Esophagus muscularis mucosa (tissue), 4 donors: ENCODE data around the gene CD79A. TPM values are rescaled to one million over a fixed set of nuclear protein-coding genes. Genes with fewer than 3 reads are reported as not detected.

Source experiments
- DNase-seq: peaks from one replicate; pipeline ENCODE4 v3.0.0-alpha.2; 2017; ENCODE audit errors: extremely low spot score
- H3K27ac ChIP-seq, 4 donors: fragments of 200-600 bp; sonication (generic); replicated peaks in 1 of 4; 1 replicate in 3 of 4; 2 replicates in 1 of 4; pipeline ENCODE4 v1.5.1; 2016 to 2019; ENCODE audit warnings: mild to moderate bottlenecking in 1 of 4
- H3K27me3 ChIP-seq, 4 donors: fragments of 200-600 bp; sonication (generic); one replicate each; pipeline versions ENCODE4 v1.5.1 to v1.6.0; 2016 to 2019
- H3K36me3 ChIP-seq, 4 donors: fragments of 200-600 bp; sonication (generic); one replicate each; pipeline ENCODE4 v1.5.1; 2016 to 2019
- H3K4me1 ChIP-seq, 4 donors: fragments of 200-600 bp; sonication (generic); one replicate each; pipeline ENCODE4 v1.5.1; 2016 to 2019
- H3K4me3 ChIP-seq, 4 donors: fragments of 200-600 bp; sonication (generic); 1 replicate in 2 of 4; 2 replicates in 2 of 4; pipeline ENCODE4 v1.5.1; 2016 to 2019; ENCODE audit warnings: mild to moderate bottlenecking in 4 of 4, moderate library complexity in 1 of 4
- H3K9me3 ChIP-seq, 4 donors: fragments of 200-600 bp; sonication (generic); 1 replicate in 3 of 4; 2 replicates in 1 of 4; pipeline ENCODE4 v1.5.1; 2016 to 2019
- EP300 ChIP-seq: sonication (generic); formaldehyde crosslinking; IDR thresholded peaks from one replicate; pipeline ENCODE4 v1.6.1; 2017; ENCODE audit warnings: antibody characterized with exemption
- POLR2A ChIP-seq: fragments of 450-650 bp; IDR thresholded peaks from one replicate; pipeline ENCODE4 v1.6.1; 2017; ENCODE audit warnings: antibody characterized with exemption, moderate library complexity, mild to moderate bottlenecking, low read depth
- POLR2AphosphoS5 ChIP-seq, 2 donors: sonication (generic); formaldehyde crosslinking; IDR thresholded peaks; one replicate each; pipeline ENCODE4 v1.6.1; 2017; ENCODE audit warnings: antibody characterized with exemption in 2 of 2
- WGBS: methylation state at CpG from one replicate; pipeline ENCODE4 v1.1.5; 2018; 5-methylcytosine and 5-hydroxymethylcytosine counted together
- intact Hi-C: fragments of 100-400 bp; cut with DNase I; formaldehyde crosslinking; loops from one replicate; pipeline ENCODE4 v1.15.1; 2023
- total RNA-seq, 4 donors: library from RNA; depleted of rRNA; stranded (reverse); fragments of >200 nt; gene quantifications; one replicate each; pipeline versions ENCODE4 v1.1.0 to v1.2.1, GENCODE V29; 2016
- TF ChIP-seq, protein P1 (sequence below), 3 experiments: fragments of 200-600 bp in 2 of 3; fragments of 450-650 bp in 1 of 3; sonication (generic) in 2 of 3; IDR thresholded peaks; one replicate each; pipeline ENCODE4 v1.5.1; 2017 to 2019; ENCODE audit warnings: antibody characterized with exemption in 3 of 3, mild to moderate bottlenecking in 2 of 3, moderate library complexity in 1 of 3

Gene CD79A
- total RNA-seq, 4 donors from 2014 or later, result 0.71 to 2.2 TPM; not detected in 2

DNA sequence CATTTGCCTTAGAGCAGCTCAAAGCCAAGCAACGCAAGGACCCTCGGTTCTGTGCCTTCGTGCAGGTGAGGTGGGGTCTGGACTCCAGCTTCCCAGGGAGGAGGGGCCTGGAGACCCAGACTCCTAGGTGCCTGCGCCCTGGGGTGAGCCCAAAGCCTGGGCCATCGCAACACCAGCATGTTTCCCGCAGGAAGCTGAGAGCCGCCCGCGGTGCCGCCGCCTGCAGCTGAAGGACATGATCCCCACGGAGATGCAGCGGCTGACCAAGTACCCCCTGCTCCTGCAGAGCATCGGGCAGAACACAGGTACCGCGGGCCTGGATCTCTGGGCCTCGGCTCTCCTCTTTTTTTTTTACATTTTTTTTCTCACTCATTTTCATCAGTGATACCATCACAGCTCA, 25.5 kb downstream of the CD79A start:
- WGBS, result 94% methylated on average over 17 of the region's 17 CpGs
- TF ChIP-seq POLR2A, result no peak
- TF ChIP-seq POLR2AphosphoS5 (IDR thresholded peaks at IDR 0.05), result no peak
- TF ChIP-seq EP300, result no peak
- TF ChIP-seq, protein P1, sequence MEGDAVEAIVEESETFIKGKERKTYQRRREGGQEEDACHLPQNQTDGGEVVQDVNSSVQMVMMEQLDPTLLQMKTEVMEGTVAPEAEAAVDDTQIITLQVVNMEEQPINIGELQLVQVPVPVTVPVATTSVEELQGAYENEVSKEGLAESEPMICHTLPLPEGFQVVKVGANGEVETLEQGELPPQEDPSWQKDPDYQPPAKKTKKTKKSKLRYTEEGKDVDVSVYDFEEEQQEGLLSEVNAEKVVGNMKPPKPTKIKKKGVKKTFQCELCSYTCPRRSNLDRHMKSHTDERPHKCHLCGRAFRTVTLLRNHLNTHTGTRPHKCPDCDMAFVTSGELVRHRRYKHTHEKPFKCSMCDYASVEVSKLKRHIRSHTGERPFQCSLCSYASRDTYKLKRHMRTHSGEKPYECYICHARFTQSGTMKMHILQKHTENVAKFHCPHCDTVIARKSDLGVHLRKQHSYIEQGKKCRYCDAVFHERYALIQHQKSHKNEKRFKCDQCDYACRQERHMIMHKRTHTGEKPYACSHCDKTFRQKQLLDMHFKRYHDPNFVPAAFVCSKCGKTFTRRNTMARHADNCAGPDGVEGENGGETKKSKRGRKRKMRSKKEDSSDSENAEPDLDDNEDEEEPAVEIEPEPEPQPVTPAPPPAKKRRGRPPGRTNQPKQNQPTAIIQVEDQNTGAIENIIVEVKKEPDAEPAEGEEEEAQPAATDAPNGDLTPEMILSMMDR (IDR thresholded peaks at IDR 0.05), result no peak
- Histone ChIP-seq H3K9me3 (no peaks in the 10 kb centered on the region), H3K27ac (no peak overlapping the region), H3K27me3 (no peaks in the 10 kb centered on the region), H3K36me3 (peaks cover 80 to 100% (median 98%) of the 10 kb centered on the region in 4 donors), H3K4me3 (no peak overlapping the region), H3K4me1 (no peaks in the 10 kb centered on the region)
- intact Hi-C loops, result no loop called here
- no peak for DNase-seq

DNA sequence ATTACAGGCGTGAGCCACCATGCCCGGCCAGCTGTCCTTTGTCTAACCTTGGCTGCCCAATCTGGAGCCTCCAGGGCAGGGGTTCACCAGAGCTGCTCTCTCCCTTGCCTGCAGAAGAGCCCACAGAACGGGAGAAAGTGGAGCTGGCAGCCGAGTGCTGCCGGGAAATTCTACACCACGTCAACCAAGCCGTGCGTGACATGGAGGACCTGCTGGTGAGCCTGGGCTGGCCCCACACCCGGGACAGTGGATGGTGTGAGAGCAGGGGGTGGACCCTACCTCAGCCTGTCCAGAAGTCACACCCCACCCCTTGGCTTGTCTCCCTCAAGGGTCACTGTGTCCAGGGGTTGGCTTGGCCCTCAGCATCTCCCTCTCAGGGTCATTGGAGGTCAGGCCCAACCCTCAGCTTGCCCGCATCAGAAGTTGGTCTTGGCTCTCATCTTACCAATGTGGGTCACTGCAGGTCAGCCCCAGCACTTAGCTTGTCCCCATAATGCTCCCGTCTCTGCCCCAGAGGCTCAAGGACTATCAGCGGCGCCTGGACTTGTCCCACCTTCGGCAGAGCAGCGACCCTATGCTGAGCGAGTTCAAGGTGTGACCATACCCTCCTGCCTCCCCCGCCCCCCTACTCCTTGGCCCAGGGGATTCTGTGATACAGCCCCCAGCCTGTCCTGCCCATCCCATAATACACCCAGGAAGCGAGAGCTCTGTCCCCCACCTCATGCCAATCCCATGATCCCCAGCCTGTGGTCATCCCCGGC, 26.3 kb downstream of the CD79A start:
- Histone ChIP-seq H3K9me3 (no peaks in the 10 kb centered on the region), H3K4me3 (no peak overlapping the region), H3K4me1 (no peaks in the 10 kb centered on the region), H3K27me3 (no peaks in the 10 kb centered on the region), H3K36me3 (peaks cover 72 to 99% (median 93%) of the 10 kb centered on the region in 4 donors), H3K27ac (no peak overlapping the region)
- WGBS, result 93% methylated on average over 18 of the region's 19 CpGs
- no peak for TF ChIP-seq EP300
- no peak for TF ChIP-seq POLR2AphosphoS5 (IDR thresholded peaks at IDR 0.05)
- TF ChIP-seq, protein P1 (IDR thresholded peaks at IDR 0.05), result no peak
- no peak for TF ChIP-seq POLR2A
- intact Hi-C loops, result no loop called here
- no peak for DNase-seq

DNA sequence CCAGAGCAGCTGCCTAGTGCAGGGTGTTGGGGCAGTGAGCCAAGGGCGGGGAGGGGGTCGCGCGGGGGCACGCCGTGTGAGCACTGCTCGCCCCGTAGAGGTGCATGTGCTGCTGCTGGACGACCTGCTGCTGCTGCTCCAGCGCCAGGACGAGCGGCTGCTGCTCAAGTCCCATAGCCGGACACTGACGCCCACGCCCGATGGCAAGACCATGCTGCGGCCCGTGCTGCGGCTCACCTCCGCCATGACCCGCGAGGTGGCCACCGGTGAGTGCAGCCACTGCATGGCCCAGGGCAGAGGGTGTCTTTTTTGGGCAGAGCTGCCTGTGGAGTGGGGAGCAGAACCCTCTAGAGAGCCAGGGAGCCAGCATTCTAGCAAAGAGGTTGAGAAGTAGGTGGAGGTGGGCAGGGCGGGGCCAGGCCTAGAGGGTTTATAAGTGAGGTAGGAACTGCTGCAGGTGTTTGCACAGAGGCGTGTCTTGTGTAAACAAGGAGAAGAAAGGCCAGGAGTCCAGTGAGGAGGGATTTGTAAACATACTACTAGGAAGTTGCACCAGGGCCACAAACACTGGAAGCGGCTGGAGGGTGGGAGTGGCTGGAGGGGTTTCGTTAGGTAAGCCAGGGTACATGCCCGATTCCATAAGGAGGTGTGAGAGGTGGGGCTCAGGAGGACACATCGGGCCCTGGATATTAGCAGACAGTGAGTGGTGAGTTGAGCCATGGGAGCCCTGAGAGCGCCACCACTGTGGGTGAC, 27.2 kb downstream of the CD79A start:
- intact Hi-C loops, result no loop called here
- Histone ChIP-seq H3K4me3 (no peak overlapping the region), H3K27ac (no peak overlapping the region), H3K36me3 (peaks cover 63 to 90% (median 83%) of the 10 kb centered on the region in 4 donors), H3K4me1 (no peaks in the 10 kb centered on the region), H3K9me3 (no peaks in the 10 kb centered on the region), H3K27me3 (peaks cover 0 to 4% (median 0%) of the 10 kb centered on the region in 4 donors)
- DNase-seq, result no peak
- 89% methylated on average over 30 of the region's 30 CpGs for WGBS
- TF ChIP-seq, protein P1 (IDR thresholded peaks at IDR 0.05), result no peak
- TF ChIP-seq POLR2A (no peak), POLR2AphosphoS5 (IDR thresholded peaks at IDR 0.05) (no peak), EP300 (no peak)

DNA sequence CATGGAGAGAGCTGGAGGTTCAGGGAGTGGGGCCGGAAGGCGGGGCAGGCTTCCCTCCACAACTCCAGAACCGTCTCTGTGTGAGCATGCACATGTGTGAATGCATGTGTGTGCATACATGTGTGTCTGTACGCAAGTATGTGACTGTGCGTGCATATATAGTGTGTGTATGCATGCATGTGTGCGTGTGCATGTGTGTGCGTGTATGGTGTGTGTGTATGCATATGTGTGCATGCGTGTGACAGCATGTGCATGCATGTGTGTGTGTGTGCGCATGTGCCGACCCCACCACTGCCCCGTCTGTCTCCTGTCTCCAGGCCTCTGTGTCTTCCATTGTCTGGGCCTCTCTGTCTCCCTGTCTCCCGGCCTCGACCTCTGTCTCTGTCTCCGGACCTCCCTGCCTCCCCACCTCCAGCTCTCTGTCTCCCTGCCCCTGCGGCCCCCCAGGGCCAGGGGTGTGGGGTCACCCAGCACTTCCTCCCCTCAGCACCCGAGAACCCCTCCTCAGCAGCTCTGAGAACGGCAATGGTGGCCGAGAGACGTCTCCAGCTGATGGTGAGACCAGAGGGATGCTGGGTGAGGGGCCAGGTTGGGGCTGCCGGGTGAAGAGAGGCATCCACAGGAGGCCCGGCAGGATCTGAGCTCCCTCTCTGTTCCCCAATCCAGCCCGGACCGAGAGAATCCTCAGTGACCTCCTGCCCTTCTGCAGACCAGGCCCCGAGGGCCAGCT, 28.4 kb downstream of the CD79A start:
- no peak for TF ChIP-seq EP300
- TF ChIP-seq, protein P1 (IDR thresholded peaks at IDR 0.05), result no peak
- no peak for TF ChIP-seq POLR2A
- no peak for TF ChIP-seq POLR2AphosphoS5 (IDR thresholded peaks at IDR 0.05)
- intact Hi-C loops, result no loop called here
- no peak for DNase-seq
- Histone ChIP-seq H3K4me3 (no peak overlapping the region), H3K27me3 (peaks cover 0 to 8% (median 0%) of the 10 kb centered on the region in 4 donors), H3K9me3 (no peaks in the 10 kb centered on the region), H3K36me3 (peaks cover 53 to 78% (median 72%) of the 10 kb centered on the region in 4 donors), H3K4me1 (no peaks in the 10 kb centered on the region), H3K27ac (no peak overlapping the region)
- WGBS, result 90% methylated on average over 18 of the region's 24 CpGs
